ENCODE data around the gene APOF.

Gene APOF

DNA sequence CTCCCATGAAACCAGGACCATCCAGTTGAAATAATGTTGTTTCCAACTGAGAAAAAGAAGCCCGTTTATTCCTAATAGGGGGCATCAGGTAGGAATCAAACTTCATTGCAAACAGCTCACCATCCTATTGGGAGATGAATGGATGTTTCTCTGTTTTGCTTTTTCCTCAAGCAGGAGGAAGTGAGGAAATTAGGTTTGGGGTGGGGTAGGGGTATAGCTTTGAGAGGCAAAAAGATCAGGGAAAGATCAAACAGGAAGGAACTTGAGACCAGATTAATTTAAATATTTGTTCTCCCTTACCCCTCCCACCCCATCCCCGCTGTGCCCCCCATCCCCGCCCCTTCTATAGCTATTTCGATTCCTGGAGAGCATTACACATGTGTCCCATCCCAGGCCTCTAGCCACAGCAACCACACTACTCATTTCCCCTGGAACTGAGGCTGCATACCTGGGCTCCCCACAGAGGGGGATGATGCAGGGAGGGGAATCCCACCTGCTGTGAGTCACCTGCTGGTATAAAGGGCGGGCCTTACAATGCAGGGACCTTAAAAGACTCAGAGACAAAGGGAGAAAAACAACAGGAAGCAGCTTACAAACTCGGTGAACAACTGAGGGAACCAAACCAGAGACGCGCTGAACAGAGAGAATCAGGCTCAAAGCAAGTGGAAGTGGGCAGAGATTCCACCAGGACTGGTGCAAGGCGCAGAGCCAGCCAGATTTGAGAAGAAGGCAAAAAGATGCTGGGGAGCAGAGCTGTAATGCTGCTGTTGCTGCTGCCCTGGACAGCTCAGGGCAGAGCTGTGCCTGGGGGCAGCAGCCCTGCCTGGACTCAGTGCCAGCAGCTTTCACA lies 24.1 kb downstream of the APOF start, which contains the start of gene IL23A:
Gene IL23A, plus strand, starts transcription at position 577 of the 850 bp plus-strand sequence. Its CDS starts 161 bp downstream, at position 738.
- TF ChIP-seq GATA2 (IDR thresholded peaks at IDR 0.05; ENCODE audit: low read depth, low read length) (no peak), GATA3 (IDR thresholded peaks at IDR 0.05; ENCODE audit: low read depth, low read length) (no peak)

DNA sequence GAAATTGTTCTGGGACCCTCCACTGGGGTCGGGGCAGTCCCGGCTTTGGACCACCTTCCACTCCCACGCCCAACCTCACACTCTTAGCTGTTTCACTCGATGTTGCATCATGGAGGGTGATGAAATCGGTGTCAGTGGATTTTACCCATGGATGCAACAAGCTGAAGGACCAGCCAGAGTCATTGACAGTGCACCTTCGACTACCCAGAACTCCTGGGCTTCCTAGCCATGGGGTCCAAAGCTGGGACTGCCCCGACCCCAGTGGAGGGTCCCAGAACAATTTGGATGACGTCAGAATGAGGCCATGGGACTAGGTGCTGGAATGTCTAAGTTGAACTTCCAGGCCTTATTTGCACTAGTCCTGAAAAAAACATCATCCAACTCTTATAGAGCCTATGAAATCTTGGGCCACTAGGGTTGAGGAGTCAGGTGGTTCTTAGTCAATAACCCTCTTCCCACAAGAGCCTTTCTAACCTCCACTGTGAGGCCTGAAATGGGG lies 24.9 kb downstream of the APOF start:
- TF ChIP-seq GATA2 (IDR thresholded peaks at IDR 0.05; ENCODE audit: low read depth, low read length), result no peak
- no peak for TF ChIP-seq GATA3 (IDR thresholded peaks at IDR 0.05; ENCODE audit: low read depth, low read length)

DNA sequence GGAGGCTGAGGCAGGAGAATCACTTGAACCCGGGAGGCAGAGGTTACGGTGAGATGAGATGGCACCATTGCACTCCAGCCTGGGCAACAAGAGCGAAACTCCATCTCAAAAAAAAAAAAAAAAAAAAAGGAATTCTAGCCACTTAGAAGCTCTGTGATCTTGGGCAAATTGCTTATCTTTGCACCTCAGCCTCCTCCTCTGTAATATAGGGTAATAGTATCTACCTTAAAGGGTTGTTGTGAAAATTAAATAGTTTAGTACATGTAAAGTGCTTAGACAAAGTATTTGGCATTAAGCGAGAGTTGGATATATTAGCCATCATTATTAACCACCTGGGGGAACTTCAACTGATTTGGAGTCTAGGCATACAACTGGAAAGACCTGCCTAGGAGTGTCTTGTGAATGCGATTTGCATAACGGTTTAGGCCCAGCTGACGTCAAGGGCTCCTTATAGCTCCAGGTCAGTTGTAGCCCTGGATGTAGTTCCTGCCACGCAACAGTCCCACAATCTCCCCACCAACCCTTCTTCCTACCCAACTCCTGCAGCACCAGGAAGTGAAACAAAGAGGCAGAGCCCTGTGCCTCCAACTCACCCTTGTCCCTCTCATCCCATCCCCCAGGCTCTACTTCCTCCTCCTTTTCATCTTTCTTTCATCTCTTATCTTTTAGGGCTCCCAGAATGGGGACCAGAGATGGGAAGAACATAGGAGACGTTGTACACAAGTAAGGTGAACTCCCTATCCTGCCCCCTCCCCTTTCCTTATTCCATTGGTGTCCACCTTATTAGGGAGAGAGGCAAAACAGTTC lies 26.1 kb downstream of the APOF start:
- no peak for TF ChIP-seq GATA2 (IDR thresholded peaks at IDR 0.05; ENCODE audit: low read depth, low read length)
- no peak for TF ChIP-seq GATA3 (IDR thresholded peaks at IDR 0.05; ENCODE audit: low read depth, low read length)

DNA sequence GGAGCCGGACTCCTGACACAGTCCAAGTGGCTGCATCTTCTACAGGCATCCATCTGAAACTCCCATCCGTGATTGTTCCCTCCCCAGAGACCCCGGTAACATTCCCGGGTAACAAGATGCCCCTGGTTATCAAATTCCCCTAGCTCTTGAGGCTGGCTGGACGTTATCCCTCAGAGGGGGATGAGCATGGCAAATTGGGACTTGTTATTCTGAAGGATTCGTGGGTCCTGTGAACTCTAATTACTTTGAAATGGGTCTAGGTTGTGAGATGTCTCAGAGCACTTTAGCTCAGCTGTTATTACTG lies 28.2 kb downstream of the APOF start:
- no peak for TF ChIP-seq GATA2 (IDR thresholded peaks at IDR 0.05; ENCODE audit: low read depth, low read length)
- no peak for TF ChIP-seq GATA3 (IDR thresholded peaks at IDR 0.05; ENCODE audit: low read depth, low read length)

DNA sequence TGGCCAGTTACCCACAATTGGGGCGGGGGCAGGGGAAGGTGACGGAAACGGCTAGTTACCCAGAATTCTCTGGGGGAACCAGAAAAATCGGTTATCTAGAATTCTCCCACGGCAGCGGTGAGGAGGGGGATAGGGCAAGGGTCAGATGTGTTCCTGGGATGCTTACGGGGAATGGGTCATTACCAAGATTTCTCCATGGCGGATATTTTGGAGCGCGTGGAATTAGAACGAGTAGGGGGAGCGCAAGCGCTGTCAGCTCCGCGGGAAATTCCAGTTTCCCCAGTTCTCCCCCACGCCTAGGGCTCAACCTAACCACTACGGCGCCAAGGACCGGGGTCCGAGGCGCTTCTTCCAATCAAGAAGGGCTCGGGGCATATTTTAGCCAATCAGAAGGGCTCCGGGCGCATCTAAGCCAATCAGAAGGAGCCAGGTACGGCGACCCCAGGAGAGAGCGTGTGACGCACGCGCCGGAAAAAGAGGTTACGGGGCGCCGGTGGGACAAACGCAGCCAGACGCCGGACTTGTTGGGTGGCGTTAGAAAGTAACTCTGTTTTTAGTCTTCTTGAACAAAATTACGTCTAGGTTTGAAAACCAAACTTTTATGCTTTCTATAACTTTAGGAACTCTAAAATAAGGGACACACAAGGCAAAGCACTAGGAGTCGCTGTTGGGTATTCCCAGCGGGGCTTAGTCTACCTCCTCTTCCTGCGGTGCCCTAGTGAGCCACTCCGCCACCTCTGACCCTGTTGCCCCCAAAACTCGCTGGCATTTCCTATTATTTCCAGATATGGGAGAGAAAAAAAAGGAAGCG lies 28.8 kb downstream of the APOF start, which contains the start of gene PAN2:
Gene PAN2, minus strand, starts transcription at position 322 of the 811 bp plus-strand sequence. CDS start 906 bp downstream, outside the sequence.
- TF ChIP-seq GATA2 (IDR thresholded peaks at IDR 0.05; ENCODE audit: low read depth, low read length) (peak; percentile 14; the same call in 1 of the 2 replicates), GATA3 (IDR thresholded peaks at IDR 0.05; ENCODE audit: low read depth, low read length) (no peak)

DNA sequence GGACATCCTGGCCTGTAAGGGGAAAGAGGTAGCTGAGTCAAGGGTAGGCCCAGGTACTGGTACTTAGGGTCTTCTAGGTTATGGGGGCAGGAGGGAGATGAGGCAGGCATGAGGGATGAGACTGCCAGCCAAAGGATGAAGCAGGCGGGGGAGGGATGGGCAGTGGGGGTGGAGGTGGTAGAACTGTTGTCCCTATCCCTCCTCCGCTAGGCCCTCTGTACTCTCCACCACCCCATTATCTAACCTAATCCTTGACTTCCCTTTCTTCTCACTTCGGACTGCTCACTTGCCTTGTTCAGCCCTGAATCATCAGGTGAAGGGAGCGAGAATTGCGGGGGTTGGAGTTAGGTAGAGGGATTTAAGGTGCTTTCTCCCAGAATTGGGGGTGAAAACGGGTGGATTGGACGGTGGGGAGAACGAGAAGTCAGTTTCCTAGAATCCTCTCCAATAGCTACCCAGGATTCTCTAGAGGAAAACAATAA lies 29.4 kb downstream of the APOF start:
- TF ChIP-seq GATA3 (IDR thresholded peaks at IDR 0.05; ENCODE audit: low read depth, low read length) (no peak), GATA2 (IDR thresholded peaks at IDR 0.05; ENCODE audit: low read depth, low read length) (no peak)

DNA sequence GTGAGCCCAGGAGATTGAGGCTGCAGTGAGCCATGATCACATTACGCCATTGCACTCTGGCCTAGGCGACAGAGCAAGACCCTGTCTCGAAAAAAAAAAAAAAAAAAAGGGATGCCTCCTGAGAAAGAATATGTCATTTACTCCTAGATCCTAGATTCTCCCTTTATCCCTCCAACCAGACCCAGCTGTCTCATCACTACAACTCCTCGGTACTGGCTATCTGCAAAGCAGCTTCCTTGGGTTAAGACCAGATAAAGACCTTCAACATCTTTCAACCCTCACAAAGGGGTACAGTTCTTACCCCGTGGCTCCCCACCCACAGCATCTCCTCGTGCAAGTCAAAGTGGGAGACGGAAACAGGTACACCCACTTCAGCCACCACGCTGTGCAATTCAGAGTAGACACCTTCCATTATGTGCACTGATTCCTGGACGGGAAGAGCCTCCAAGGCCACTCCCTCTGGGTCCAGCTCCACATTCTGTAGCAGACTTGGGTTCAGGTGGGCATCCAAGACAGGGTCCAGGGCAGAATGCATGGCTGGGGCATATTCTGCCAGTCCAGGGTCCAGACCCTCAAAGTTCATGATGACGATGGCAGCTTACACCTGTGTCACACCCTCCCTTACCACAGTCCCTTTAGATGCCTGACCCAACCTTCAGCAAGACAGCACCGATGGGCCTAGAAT lies 30.0 kb downstream of the APOF start:
- TF ChIP-seq GATA3 (IDR thresholded peaks at IDR 0.05; ENCODE audit: low read depth, low read length) (no peak), GATA2 (IDR thresholded peaks at IDR 0.05; ENCODE audit: low read depth, low read length) (no peak)

DNA sequence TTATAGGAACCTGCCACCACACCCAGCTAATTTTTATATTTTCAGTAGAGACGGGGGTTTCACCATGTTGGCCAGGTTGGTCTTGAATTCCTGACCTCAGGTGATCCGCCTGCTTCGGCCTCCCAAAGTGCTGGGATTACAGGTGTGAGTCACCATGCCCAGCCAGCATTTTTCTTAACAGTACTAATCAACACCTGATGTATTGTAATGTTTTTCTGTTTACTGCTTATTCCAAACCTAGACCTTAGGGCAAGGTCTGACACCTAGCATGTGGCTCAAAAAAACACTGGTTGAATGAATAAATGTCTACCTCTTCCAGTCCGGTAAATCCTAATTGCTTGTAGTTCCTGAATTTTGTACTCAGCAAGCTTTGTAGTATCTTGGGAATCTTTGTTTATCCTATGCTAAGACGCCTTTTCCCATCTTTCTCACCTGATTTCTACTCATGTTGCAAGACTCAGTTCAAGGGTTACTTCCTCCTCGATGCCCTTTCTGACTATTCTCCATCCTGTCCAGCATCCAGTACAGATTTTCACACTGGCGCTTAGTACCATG lies 31.6 kb downstream of the APOF start:
- TF ChIP-seq GATA2 (IDR thresholded peaks at IDR 0.05; ENCODE audit: low read depth, low read length) (no peak), GATA3 (IDR thresholded peaks at IDR 0.05; ENCODE audit: low read depth, low read length) (no peak)

DNA sequence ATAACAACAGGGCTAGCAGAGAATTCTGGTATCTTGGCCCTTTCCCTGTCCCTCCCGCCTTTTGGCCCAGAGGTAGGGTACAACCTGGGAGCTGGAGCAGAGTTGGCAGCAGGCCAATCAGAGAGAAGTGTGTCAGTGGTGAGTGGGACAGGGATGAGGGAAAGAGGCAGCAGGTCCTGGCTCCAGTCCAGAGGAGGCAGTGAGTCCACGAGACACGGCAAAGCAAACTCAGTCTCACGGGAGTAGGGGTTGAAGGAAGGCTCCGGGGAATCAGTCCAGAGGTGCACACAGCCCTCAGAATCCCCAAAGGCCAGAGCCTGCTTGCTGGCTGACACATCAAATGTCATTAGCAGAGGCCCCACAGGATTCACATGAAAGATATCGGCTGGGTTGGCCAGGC lies 36.1 kb downstream of the APOF start:
- TF ChIP-seq GATA3 (IDR thresholded peaks at IDR 0.05; ENCODE audit: low read depth, low read length) (no peak), GATA2 (IDR thresholded peaks at IDR 0.05; ENCODE audit: low read depth, low read length) (no peak)

DNA sequence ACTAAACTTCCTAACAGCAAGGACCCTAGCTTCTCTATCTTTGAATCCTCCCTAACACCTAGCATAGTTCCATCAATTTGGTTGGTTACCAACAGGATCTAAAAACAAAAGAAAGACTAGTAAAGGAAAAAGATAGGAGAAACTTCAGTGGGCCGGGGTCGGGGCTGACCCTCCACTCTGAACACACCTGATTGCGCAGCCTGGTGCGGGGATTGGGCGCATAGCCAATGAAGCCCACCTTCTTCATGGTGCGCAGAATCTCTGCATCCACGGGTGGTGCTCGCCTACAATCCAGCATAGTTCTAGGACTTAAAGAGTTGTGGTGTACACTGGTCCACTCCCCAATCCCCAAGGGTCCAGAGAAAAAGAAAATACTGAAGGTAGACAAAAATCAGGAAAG lies 36.5 kb downstream of the APOF start:
- TF ChIP-seq GATA2 (IDR thresholded peaks at IDR 0.05; ENCODE audit: low read depth, low read length) (no peak), GATA3 (IDR thresholded peaks at IDR 0.05; ENCODE audit: low read depth, low read length) (no peak)

DNA sequence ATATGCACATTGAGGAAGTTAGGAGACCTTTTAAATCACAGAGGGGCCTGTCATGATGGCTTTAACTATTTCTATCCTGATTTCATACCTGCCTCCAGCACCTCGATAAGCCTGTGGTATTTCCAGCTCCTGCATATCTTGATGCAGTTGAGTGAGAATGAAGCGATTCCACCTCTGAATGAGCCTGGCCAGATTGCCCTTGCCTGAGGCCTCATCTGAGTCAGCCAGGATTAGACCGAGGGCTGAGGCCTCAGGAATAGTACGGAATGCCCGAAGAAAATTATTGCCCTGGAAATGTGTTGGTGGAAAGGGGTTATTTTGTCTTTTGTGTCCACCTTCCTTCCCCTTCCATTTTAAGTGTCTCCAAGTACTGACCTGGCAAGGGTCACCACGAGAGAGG lies 38.5 kb downstream of the APOF start:
- no peak for TF ChIP-seq GATA2 (IDR thresholded peaks at IDR 0.05; ENCODE audit: low read depth, low read length)
- no peak for TF ChIP-seq GATA3 (IDR thresholded peaks at IDR 0.05; ENCODE audit: low read depth, low read length)

DNA sequence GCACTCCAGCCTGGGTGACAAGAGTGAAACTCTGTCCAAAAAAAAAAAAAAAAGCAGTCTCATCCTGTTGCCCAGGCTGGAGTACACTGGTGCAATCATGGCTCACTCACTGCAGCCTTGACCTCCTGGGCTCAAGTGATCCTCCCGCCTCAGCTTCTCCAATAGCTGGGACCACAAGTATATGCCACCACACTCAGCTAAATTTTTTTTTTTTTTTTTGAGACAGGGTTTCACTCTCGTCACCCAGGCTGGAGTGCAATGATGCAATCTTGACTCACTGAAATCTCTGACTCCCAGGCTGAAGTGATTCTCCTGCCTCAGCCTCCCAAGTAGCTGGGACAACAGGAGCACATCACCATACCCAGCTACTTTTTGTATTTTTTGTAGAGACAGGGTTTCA lies 41.6 kb downstream of the APOF start:
- TF ChIP-seq GATA3 (IDR thresholded peaks at IDR 0.05; ENCODE audit: low read depth, low read length) (no peak), GATA2 (IDR thresholded peaks at IDR 0.05; ENCODE audit: low read depth, low read length) (no peak)

DNA sequence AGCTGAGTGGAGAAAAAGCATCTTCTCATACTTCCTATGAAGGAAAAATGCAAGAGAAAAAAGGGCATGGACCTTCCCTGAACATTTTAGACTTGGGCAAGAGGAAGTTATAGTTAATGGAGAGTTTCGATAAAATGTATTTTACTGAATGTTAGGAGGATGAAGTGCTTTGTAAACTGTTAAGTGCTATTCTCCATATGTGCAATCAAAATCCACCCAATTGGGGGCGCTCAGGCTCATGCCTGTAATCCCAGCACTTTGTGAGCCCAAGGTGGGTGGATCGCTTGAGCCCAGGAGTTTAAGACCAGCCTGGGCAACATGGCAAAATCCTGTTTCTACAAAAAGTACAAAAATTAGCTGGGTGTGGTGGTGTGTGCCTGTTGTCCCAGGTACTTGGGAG lies 45.0 kb downstream of the APOF start:
- no peak for TF ChIP-seq GATA2 (IDR thresholded peaks at IDR 0.05; ENCODE audit: low read depth, low read length)
- TF ChIP-seq GATA3 (IDR thresholded peaks at IDR 0.05; ENCODE audit: low read depth, low read length), result no peak

Measured in SH-SY5Y (cell line).